ENCODE results near the gene TUBA8. TPM values are rescaled to one million over a fixed set of nuclear protein-coding genes. Genes with fewer than 3 reads are reported as not detected.

The TUBA8 gene
- total RNA-seq, 1 experiment from 2014 or later, result 0.72 TPM

GRCh38 chr22:18118345-18118915 lies 7.8 kb downstream of the TUBA8 start (continued):
- no peak for TF ChIP-seq PRDM15 (CRISPR knock-in tag; IDR thresholded peaks at IDR 0.05)

- Mint-ChIP-seq H3K9me3 (peaks cover 5% of the 10 kb centered on the region; the same call in 1 of the 2 replicates), H3K4me3 (no peak overlapping the region), H3K27me3 (ENCODE audit: low read depth) (no peaks in the 10 kb centered on the region), H3K27ac (no peak overlapping the region), H3K36me3 (no peaks in the 10 kb centered on the region), H3K4me1 (no peaks in the 10 kb centered on the region)
- no peak for TF ChIP-seq ATF3 (CRISPR knock-in tag; conservative IDR thresholded peaks at IDR 0.05)
- DNase-seq (ENCODE audit: low spot score), result no peak
- ChIA-PET CTCF (interaction anchor here (0.9 to 1.3 kb wide), 2 partner anchors 9 to 37 kb away, joined by 3 read pairs; no protein-coding TSS in a partner anchor), POLR2A (no interaction called here)
- ATAC-seq, result no peak
Observed at GRCh38 chr22:18119409-18120110, 9.0 kb downstream of the TUBA8 start.

DNA sequence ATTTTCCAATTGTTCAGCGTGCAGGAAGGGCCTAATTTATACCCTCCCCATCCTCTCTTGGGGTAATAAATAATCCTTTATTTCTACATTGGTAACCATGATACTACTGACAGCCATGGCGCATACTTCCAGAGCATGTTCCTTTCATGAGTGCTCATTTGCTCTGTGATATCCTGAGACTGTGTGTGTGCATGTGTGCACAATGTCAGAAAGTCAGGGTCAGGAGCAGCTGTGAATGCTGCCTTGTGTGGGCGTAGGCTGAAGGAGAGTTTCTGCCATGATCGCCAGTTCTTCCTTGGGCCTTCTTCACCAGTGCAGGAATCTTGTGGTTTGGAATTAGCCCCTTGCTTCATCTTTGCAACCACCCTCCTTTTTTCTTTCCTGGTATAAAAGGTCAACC lies 10.2 kb downstream of the TUBA8 start:
- H3K36me3 Mint-ChIP-seq, result no peaks in the 10 kb centered on the region
- no peak for TF ChIP-seq ZNF138 (CRISPR knock-in tag; conservative IDR thresholded peaks at IDR 0.05)
- TF ChIP-seq TCF7 (CRISPR knock-in tag; IDR thresholded peaks at IDR 0.05; ENCODE audit: low read depth), result no peak
- TF ChIP-seq, protein P1, sequence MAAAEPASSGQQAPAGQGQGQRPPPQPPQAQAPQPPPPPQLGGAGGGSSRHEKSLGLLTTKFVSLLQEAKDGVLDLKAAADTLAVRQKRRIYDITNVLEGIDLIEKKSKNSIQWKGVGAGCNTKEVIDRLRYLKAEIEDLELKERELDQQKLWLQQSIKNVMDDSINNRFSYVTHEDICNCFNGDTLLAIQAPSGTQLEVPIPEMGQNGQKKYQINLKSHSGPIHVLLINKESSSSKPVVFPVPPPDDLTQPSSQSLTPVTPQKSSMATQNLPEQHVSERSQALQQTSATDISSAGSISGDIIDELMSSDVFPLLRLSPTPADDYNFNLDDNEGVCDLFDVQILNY (CRISPR knock-in tag; IDR thresholded peaks at IDR 0.05), result no peak
- no peak for TF ChIP-seq CREM (CRISPR knock-in tag; IDR thresholded peaks at IDR 0.05)
- no peak for TF ChIP-seq ZNF232 (CRISPR knock-in tag; IDR thresholded peaks at IDR 0.05)
- TF ChIP-seq JUN (CRISPR knock-in tag; IDR thresholded peaks at IDR 0.05), result no peak
- TF ChIP-seq NFYB (CRISPR knock-in tag; conservative IDR thresholded peaks at IDR 0.05; ENCODE audit: low read depth), result no peak
- TF ChIP-seq NFATC4 (CRISPR knock-in tag; IDR thresholded peaks at IDR 0.05), result no peak
- TF ChIP-seq, protein P2, sequence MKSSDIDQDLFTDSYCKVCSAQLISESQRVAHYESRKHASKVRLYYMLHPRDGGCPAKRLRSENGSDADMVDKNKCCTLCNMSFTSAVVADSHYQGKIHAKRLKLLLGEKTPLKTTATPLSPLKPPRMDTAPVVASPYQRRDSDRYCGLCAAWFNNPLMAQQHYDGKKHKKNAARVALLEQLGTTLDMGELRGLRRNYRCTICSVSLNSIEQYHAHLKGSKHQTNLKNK (CRISPR knock-in tag; IDR thresholded peaks at IDR 0.05), result no peak
- no peak for TF ChIP-seq SMAD4 (CRISPR knock-in tag; IDR thresholded peaks at IDR 0.05)
- no peak for TF ChIP-seq ZNF317 (CRISPR knock-in tag; IDR thresholded peaks at IDR 0.05; ENCODE audit: borderline replicate concordance, low read depth)
- TF ChIP-seq STAT6 (CRISPR knock-in tag; conservative IDR thresholded peaks at IDR 0.05; ENCODE audit: low read depth), result no peak
- TF ChIP-seq MXD4 (CRISPR knock-in tag; IDR thresholded peaks at IDR 0.05; ENCODE audit: borderline replicate concordance), result no peak
- no peak for TF ChIP-seq ATF3 (CRISPR knock-in tag; conservative IDR thresholded peaks at IDR 0.05)
- TF ChIP-seq ZBTB21 (CRISPR knock-in tag; IDR thresholded peaks at IDR 0.05; ENCODE audit: borderline replicate concordance), result no peak
- TF ChIP-seq FOXP1 (CRISPR knock-in tag; IDR thresholded peaks at IDR 0.05; ENCODE audit: borderline replicate concordance), result no peak
- TF ChIP-seq SP1 (CRISPR knock-in tag; conservative IDR thresholded peaks at IDR 0.05), result no peak
- H3K27me3 Mint-ChIP-seq (ENCODE audit: low read depth), result no peaks in the 10 kb centered on the region
- DNase-seq (ENCODE audit: low spot score) (no peak), ATAC-seq (no peak)
- POLR2A ChIA-PET, result no interaction called here
- H3K9me3 Mint-ChIP-seq, result peaks cover 5% of the 10 kb centered on the region; the same call in 1 of the 2 replicates
- H3K4me1 Mint-ChIP-seq, result no peaks in the 10 kb centered on the region
- CTCF ChIA-PET, result no interaction called here
- no peak overlapping the region for H3K27ac Mint-ChIP-seq
- H3K4me3 Mint-ChIP-seq, result no peak overlapping the region
